ENCODE measurements around the gene LRRC3.
A peak's percentile ranks its signal among the peaks of the same experiment; 100 is the strongest.
"Not testable (repeated sequence)": the region's sequence is repeated elsewhere in the genome, so short reads cannot be mapped to it uniquely, and the experiment has no call there.

LRRC3 gene

GRCh38 chr21:44496564-44497550 lies 41.5 kb downstream of the LRRC3 start:
- no peak for DNase-seq (ENCODE audit: low spot score)

GRCh38 chr21:44497703-44498126 lies 42.4 kb downstream of the LRRC3 start:
- DNase-seq (ENCODE audit: low spot score): no peak

- no peak for DNase-seq (ENCODE audit: low spot score)
These were observed 43.2 kb downstream of the LRRC3 start for GRCh38 chr21:44498280-44499210.

DNA sequence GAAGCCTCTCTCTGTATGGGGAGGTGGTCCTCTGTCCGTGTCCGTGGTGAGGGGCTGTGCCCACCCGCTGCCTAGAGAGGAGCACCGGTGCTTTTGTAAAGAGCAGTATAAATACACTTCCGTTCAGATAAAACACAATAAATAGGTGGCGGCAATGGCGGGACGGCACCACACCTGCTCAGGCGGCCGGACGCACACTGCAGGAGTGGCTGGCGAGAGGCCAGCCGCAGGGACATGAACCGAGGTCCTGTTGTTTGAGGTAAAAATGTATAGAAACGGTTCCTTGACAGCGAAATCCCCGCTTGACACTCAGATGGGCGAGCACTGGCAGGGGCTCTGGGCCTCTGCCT lies 43.9 kb downstream of the LRRC3 start:
- no peak for DNase-seq (ENCODE audit: low spot score)

DNA sequence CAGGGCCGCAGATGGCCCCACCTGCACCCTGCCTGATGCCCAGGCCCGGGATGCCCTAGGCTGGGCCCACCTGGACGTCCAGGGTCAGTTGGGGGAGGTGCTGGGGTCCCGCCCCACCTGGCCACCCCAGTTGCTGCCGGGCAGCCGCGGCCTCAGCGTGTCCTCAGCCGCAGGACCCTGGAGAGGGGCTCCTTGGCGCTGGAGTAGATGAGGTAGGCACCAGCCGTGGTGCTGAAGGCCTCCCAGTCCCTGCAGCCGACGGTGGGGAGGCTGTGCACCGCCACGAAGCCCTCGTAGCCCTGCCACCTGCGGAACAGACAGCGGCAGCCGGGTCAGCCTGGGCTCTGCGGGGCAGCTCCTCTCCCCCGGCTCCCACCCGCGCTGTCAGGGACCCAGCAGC lies 44.3 kb downstream of the LRRC3 start:
- no peak for DNase-seq (ENCODE audit: low spot score)

- DNase-seq (ENCODE audit: low spot score): no peak
These were observed 44.8 kb downstream of the LRRC3 start for GRCh38 chr21:44500111-44500510.

- no peak for DNase-seq (ENCODE audit: low spot score)
These were observed 47.1 kb downstream of the LRRC3 start for GRCh38 chr21:44502171-44502958.

GRCh38 chr21:44503006-44503889 lies 47.9 kb downstream of the LRRC3 start:
- not testable (repeated sequence) for DNase-seq (ENCODE audit: low spot score)

- no peak for DNase-seq (ENCODE audit: low spot score)
These were observed 48.6 kb downstream of the LRRC3 start for GRCh38 chr21:44503901-44504399.

DNA sequence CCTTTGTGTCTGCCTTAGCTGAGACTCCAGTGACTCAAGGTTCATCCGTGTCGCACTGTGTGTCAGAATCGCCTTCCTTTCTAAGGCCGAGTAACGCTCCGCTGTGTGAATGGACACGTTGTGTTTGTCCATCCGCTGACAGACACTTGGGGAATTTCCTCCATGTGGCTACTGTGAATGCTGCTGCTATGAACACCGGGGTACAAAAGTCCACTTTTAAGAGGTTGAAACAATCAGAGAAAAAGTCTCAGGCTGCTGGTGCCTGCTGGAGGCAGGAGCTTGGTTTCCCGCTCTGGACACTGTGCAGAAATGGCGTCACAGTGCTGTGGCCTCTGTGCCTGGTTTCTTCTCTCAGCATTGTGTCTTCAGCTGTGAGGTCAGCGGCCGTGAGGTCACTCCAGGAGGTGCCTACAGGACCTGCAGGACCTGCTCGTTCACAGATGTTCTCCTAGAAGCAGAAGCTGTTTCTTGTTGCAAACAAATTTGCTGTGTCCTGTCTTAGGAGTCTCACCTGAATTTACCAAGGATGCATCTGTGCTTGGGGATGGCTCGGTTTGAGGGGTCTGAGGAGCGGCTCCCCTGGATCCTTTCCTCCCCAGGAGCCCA lies 50.5 kb downstream of the LRRC3 start:
- DNase-seq (ENCODE audit: low spot score): no peak

GRCh38 chr21:44506279-44507255 lies 51.3 kb downstream of the LRRC3 start:
- DNase-seq (ENCODE audit: low spot score): no peak

GRCh38 chr21:44507673-44508425 lies 52.5 kb downstream of the LRRC3 start:
- no peak for DNase-seq (ENCODE audit: low spot score)

DNA sequence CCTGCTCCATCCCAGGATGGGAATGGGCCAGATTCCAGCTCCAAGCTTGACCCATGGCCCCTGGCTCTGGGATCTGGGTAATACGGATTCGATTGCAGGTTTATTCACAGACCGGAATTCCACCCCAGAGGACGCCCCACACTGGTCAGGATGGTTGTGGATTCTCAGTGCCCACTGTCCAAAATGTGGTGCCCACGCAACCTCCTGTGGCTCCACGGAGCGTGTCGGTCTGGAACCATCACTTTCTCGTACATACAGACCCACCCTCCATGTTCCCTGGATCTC lies 53.1 kb downstream of the LRRC3 start:
- no peak for DNase-seq (ENCODE audit: low spot score)

DNA sequence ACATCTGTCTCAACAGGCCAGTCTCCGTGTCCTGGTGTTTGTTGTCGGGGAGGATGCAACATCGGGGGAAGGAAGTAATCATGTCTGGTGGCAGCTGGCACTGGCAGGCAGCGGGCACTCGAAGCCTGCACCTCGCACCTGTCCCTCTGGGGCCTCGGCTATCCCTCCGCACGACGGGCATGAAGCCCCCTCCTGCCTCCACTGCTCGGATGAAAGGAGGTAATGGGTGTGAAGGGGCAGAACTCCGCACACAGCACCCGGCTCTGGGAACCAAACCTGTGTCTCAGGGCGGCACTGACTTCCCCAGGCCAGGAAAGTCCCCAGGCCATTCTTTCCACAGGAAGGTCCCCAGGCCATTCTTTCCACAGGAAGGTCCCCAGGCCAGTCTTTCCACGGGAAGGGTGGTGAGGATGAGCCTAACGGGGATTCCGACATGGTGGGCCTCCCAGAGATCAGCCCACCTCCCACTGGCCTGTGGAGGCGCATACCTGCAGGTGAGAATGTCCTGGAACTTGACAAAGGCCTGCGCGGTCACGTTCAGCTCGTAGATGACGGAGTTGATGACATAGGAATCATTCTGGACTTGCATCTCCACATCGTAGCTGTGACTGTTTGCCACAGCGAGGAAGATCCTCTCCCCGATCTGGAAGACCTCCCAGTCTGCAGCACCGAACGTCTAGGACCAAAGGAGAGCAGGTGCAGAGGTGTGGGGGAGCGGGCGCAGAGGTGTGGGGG lies 53.6 kb downstream of the LRRC3 start:
- DNase-seq (ENCODE audit: low spot score): no peak

GRCh38 chr21:44509539-44509938 lies 54.2 kb downstream of the LRRC3 start:
- DNase-seq (ENCODE audit: low spot score): no peak

GRCh38 chr21:44510109-44510507 lies 54.8 kb downstream of the LRRC3 start:
- DNase-seq (ENCODE audit: low spot score): no peak

GRCh38 chr21:44510508-44511218 lies 55.4 kb downstream of the LRRC3 start:
- peak; percentile 78 for DNase-seq (ENCODE audit: low spot score)

Measured in CD4-positive, alpha-beta T cell treated with Interleukin-2 at 100 ng/mL for 4 hours (primary cell).